GM12878 (cell line): ENCODE results near the gene FRMD5. TPM values are rescaled to one million over a fixed set of nuclear protein-coding genes. Genes with fewer than 3 reads are reported as not detected.

Experiments used
- ATAC-seq: fragments of 200-7000 bp; cut with Tn5 transposase; 3 replicates; pipeline ENCODE4 v1.9.1; 2020; ENCODE audit warnings: mild to moderate bottlenecking, moderate library complexity
- BruUV-seq: library from RNA; stranded (reverse); fragments of 400-500 nt; replicated peaks from 2 replicates; lab custom pipeline; 2021; lab: Mats Ljungman, UMichigan
- CTCF ChIA-PET: fragments of 300-600 bp; sonication (Branson Sonifier 250); formaldehyde crosslinking; extraction: SDS; loops from one replicate; lab custom pipeline; 2021; ENCODE audit warnings: inconsistent platforms; lab: Yijun Ruan, JAX
- POLR2A ChIA-PET: fragments of 350-600 bp; formaldehyde crosslinking; extraction: SDS; loops from one replicate; lab custom pipeline; 2021; ENCODE audit warnings: inconsistent platforms; lab: Charles Lee
- RAD21 ChIA-PET: fragments of 300-600 bp; sonication (Branson Sonifier 250); formaldehyde crosslinking; loops from one replicate; lab custom pipeline; 2023; ENCODE audit warnings: antibody characterized with exemption; ENCODE audit not compliant: unreplicated experiment; lab: Charles Lee
- SMC1A ChIA-PET: fragments of 300-600 bp; sonication (Branson Sonifier 250); formaldehyde crosslinking; loops from one replicate; lab custom pipeline; 2023; ENCODE audit not compliant: unreplicated experiment, uncharacterized antibody; lab: Charles Lee
- DNase-seq: peaks from one replicate; pipeline ENCODE4 v3.0.0-alpha.2; 2011; ENCODE audit warnings: low read depth, low spot score
- FAIRE-seq: peaks from 3 replicates; lab custom pipeline; 2011; peaks lifted over from hg19 to GRCh38; lab: Jason Lieb, UNC
- H2AFZ ChIP-seq: 2 replicates; pipeline ENCODE4 v1.6.0; 2011; ENCODE audit warnings: low read depth, low read length, control low read depth; ENCODE audit not compliant: control insufficient read depth
- H3K27ac ChIP-seq: 2 replicates; pipeline ENCODE4 v1.5.1; 2011; ENCODE audit warnings: control low read depth; ENCODE audit not compliant: control insufficient read depth, insufficient read depth
- H3K27me3 ChIP-seq, 2 experiments: replicated peaks in 1 of 2; 2 replicates each; pipeline versions ENCODE4 v1.6.0 to v1.6.1; 2011; ENCODE audit warnings: low read length in 1 of 2; ENCODE audit not compliant: control insufficient read depth in 2 of 2, insufficient read depth in 2 of 2
- H3K36me3 ChIP-seq, 2 experiments: 2 replicates each; pipeline ENCODE4 v1.5.1; 2011; ENCODE audit warnings: low read length in 1 of 2; ENCODE audit not compliant: control insufficient read depth in 2 of 2, insufficient read depth in 2 of 2
- H3K4me1 ChIP-seq: 2 replicates; pipeline ENCODE4 v1.6.1; 2011; ENCODE audit warnings: mild to moderate bottlenecking, low read length, moderate library complexity, mixed read lengths; ENCODE audit not compliant: control insufficient read depth, insufficient read depth
- H3K4me2 ChIP-seq: 2 replicates; pipeline ENCODE4 v1.6.0; 2011; ENCODE audit warnings: control low read depth; ENCODE audit not compliant: control insufficient read depth, insufficient read depth
- H3K4me3 ChIP-seq: fragments of 200-600 bp; sonication (generic); 2 replicates; pipeline ENCODE4 v1.5.1; 2016
- H3K79me2 ChIP-seq: 2 replicates; pipeline ENCODE4 v1.6.0; 2011; ENCODE audit warnings: low read length; ENCODE audit not compliant: control insufficient read depth, insufficient read depth
- H3K9ac ChIP-seq: 2 replicates; pipeline ENCODE4 v1.8.0; 2011; ENCODE audit warnings: low read length, control low read depth, mixed read lengths; ENCODE audit not compliant: control insufficient read depth, insufficient read depth
- H3K9me3 ChIP-seq: replicated peaks from 3 replicates; pipeline ENCODE4 v1.5.1; 2011; ENCODE audit warnings: mild to moderate bottlenecking, low read length; ENCODE audit not compliant: control insufficient read depth, insufficient read depth
- H4K20me1 ChIP-seq: 2 replicates; pipeline ENCODE4 v1.6.0; 2011; ENCODE audit not compliant: control insufficient read depth, insufficient read depth
- ATF2 ChIP-seq: IDR thresholded peaks from 2 replicates; pipeline ENCODE4 v1.6.1; 2012; ENCODE audit warnings: low read length, inconsistent platforms
- BRCA1 ChIP-seq: IDR thresholded peaks from 2 replicates; pipeline ENCODE4 v1.6.1; 2011; ENCODE audit warnings: low read depth, low read length, improper control_type of control experiment
- CBX3 ChIP-seq: fragments of 200-600 bp; sonication (generic); IDR thresholded peaks from 2 replicates; pipeline ENCODE4 v1.6.1; 2016; ENCODE audit warnings: low read depth, borderline replicate concordance
- CUX1 ChIP-seq: IDR thresholded peaks from 2 replicates; pipeline ENCODE4 v1.6.1; 2012; ENCODE audit warnings: improper control_type of control experiment, low read depth, low read length; ENCODE audit not compliant: insufficient replicate concordance
- RBBP5 ChIP-seq: fragments of 200-600 bp; sonication (generic); conservative IDR thresholded peaks from 2 replicates; pipeline ENCODE4 v1.6.1; 2016
- TBL1XR1 ChIP-seq: IDR thresholded peaks from 2 replicates; pipeline ENCODE4 v1.6.1; 2012; ENCODE audit warnings: low read depth, low read length, improper control_type of control experiment
- ZZZ3 ChIP-seq: IDR thresholded peaks from 2 replicates; pipeline ENCODE4 v1.6.1; 2011; ENCODE audit warnings: low read depth; ENCODE audit not compliant: control insufficient read depth, insufficient read length
- WGBS: methylation state at CpG from one replicate; pipeline ENCODE4 v1.1.6; 2016; ENCODE audit warnings: low lambda C conversion rate; ENCODE audit not compliant: insufficient replicate concordance, insufficient coverage; ENCODE audit errors: missing lambda C conversion rate; 5-methylcytosine and 5-hydroxymethylcytosine counted together
- in situ Hi-C: fragments of 300-500 bp; cut with MboI; formaldehyde crosslinking; loops from 9 replicates; pipeline ENCODE4 v1.14.3; 2018; ENCODE audit warnings: mixed read lengths
- intact Hi-C: fragments of 100-400 bp; cut with micrococcal nuclease; formaldehyde crosslinking; loops from one replicate; pipeline ENCODE4 v1.14.2; 2022; ENCODE audit not compliant: unreplicated experiment
- polyA plus RNA-seq, 11 experiments: library from polyadenylated mRNA; depleted of rRNA in 4 of 11; unstranded in 6 of 11; stranded (reverse) in 5 of 11; fragments of >200 nt; fragmentation: Nextera tagmentation in 4 of 11; fragmentation: Illumina TruSeq in 1 of 11; extraction: Ambion mirVana in 4 of 11; extraction: Trizol in 1 of 11; gene quantifications; 1 replicate in 1 of 11; 2 replicates in 10 of 11; pipeline versions ENCODE4 v1.2.1 to v1.2.3, GENCODE V29; 2011 to 2016; ENCODE audit warnings: inconsistent platforms in 2 of 11, missing spikeins in 2 of 11, low read depth in 1 of 11
- total RNA-seq, 4 experiments: library from RNA; depleted of rRNA in 3 of 4; stranded (reverse); fragments of >200 nt in 3 of 4; fragmentation: Illumina TruSeq in 1 of 4; extraction: Trizol in 1 of 4; gene quantifications; 2 replicates each; pipeline versions ENCODE4 v1.2.1 to v1.2.3, GENCODE V29; 2013 to 2021

FRMD5 gene
- total and polyA plus RNA-seq, 10 of the 15 experiments (the other 5 are each of a cell fraction or from before 2014, with no cell fraction given) = 0.26 to 6.4 (median 0.68) TPM; not detected in 1

GRCh38 chr15:43975770-43976169 lies 219.3 kb downstream of the FRMD5 start:
- Histone ChIP-seq H3K27ac (no peak overlapping the region), H3K4me3 (no peak overlapping the region), H3K4me1 (peaks cover 23% of the 10 kb centered on the region), H2AFZ (no peak overlapping the region), H3K9ac (no peak overlapping the region), H3K9me3 (peaks cover 4% of the 10 kb centered on the region), H3K4me2 (no peak overlapping the region), H3K36me3 (no peaks in the 10 kb centered on the region), H4K20me1 (no peaks in the 10 kb centered on the region), H3K79me2 (no peaks in the 10 kb centered on the region), H3K27me3 (no peaks in the 10 kb centered on the region)
- SMC1A ChIA-PET = interaction anchor here (0.8 kb wide), 1 partner anchor 34 kb away, joined by 4 read pairs; no protein-coding TSS in a partner anchor
- CTCF ChIA-PET = no interaction called here
- ATAC-seq (no peak), DNase-seq (no peak), FAIRE-seq (no peak)
- 0% methylated on average over 1 of the region's 1 CpG for WGBS
- in situ Hi-C loops (no loop called here), intact Hi-C loops (no loop called here)
- RAD21 ChIA-PET = no interaction called here
- BruUV-seq = no TSS peak
- POLR2A ChIA-PET = no interaction called here
- TF ChIP-seq ATF2 (no peak), BRCA1 (no peak), CUX1 (no peak), TBL1XR1 (no peak), ZZZ3 (no peak), RBBP5 (no peak), CBX3 (no peak)
